Ishikawa (cell line): Measurements from ENCODE around the gene PDIA5.

Source experiments
- CEBPB ChIP-seq: IDR thresholded peaks from 2 replicates; pipeline ENCODE4 v1.6.1; 2012
- CREB1 ChIP-seq: IDR thresholded peaks from 2 replicates; pipeline ENCODE4 v1.6.1; 2012; ENCODE audit warnings: low read depth
- EGR1 ChIP-seq: IDR thresholded peaks from 2 replicates; pipeline ENCODE4 v1.6.1; 2012
- EP300 ChIP-seq: IDR thresholded peaks from 2 replicates; pipeline ENCODE4 v1.6.1; 2012; ENCODE audit warnings: borderline replicate concordance
- FOXM1 ChIP-seq: IDR thresholded peaks from 2 replicates; pipeline ENCODE4 v1.6.1; 2012; ENCODE audit warnings: low read depth, borderline replicate concordance
- MAX ChIP-seq: IDR thresholded peaks from 2 replicates; pipeline ENCODE4 v1.6.1; 2012
- NFIC ChIP-seq: IDR thresholded peaks from 2 replicates; pipeline ENCODE4 v1.6.1; 2012
- RAD21 ChIP-seq: IDR thresholded peaks from 2 replicates; pipeline ENCODE4 v1.6.1; 2012; ENCODE audit warnings: low read depth
- REST ChIP-seq: IDR thresholded peaks from 2 replicates; pipeline ENCODE4 v1.6.1; 2012; ENCODE audit warnings: low read depth, mild to moderate bottlenecking
- TAF1 ChIP-seq: IDR thresholded peaks from 2 replicates; pipeline ENCODE4 v1.6.1; 2012; ENCODE audit warnings: low read depth, mild to moderate bottlenecking
- TCF12 ChIP-seq: IDR thresholded peaks from 2 replicates; pipeline ENCODE4 v1.6.1; 2012; ENCODE audit warnings: low read depth
- TEAD4 ChIP-seq: IDR thresholded peaks from 2 replicates; pipeline ENCODE4 v1.6.1; 2012
- USF1 ChIP-seq: IDR thresholded peaks from 2 replicates; pipeline ENCODE4 v1.6.1; 2012
- YY1 ChIP-seq: IDR thresholded peaks from 2 replicates; pipeline ENCODE4 v1.6.1; 2012; ENCODE audit warnings: low read depth
- ZBTB7A ChIP-seq: IDR thresholded peaks from 2 replicates; pipeline ENCODE4 v1.6.1; 2012; ENCODE audit warnings: low read depth

Gene PDIA5

GRCh38 chr3:123161167-123161566, 94.3 kb downstream of the PDIA5 start:
- TF ChIP-seq NFIC (no peak), TCF12 (no peak), EGR1 (no peak), CREB1 (no peak), TAF1 (no peak), REST (no peak), FOXM1 (no peak), TEAD4 (no peak), RAD21 (no peak), YY1 (no peak), MAX (no peak), EP300 (no peak), CEBPB (no peak), USF1 (no peak)

- TF ChIP-seq MAX (no peak), USF1 (no peak), FOXM1 (no peak), NFIC (no peak), TAF1 (no peak), EGR1 (no peak), TCF12 (no peak), YY1 (no peak), TEAD4 (no peak), CEBPB (no peak), RAD21 (no peak)
Observed at GRCh38 chr3:123163141-123163540, 96.3 kb downstream of the PDIA5 start.

GRCh38 chr3:123165163-123165562, 98.3 kb downstream of the PDIA5 start:
- TF ChIP-seq EP300 (no peak), FOXM1 (no peak), REST (no peak), RAD21 (no peak)

GRCh38 chr3:123167686-123168085, 100.9 kb downstream of the PDIA5 start:
- TF ChIP-seq CREB1 (no peak), FOXM1 (no peak), TEAD4 (no peak), EP300 (no peak), ZBTB7A (no peak), EGR1 (no peak), MAX (no peak), REST (no peak), USF1 (no peak), YY1 (no peak), CEBPB (no peak), NFIC (no peak), TCF12 (no peak), TAF1 (no peak), RAD21 (no peak)

GRCh38 chr3:123168122-123168521, 101.3 kb downstream of the PDIA5 start:
- TF ChIP-seq TCF12 (no peak), YY1 (no peak), RAD21 (no peak), TEAD4 (no peak), REST (no peak), EGR1 (no peak), EP300 (no peak), ZBTB7A (no peak), MAX (no peak)
